D721Med (cell line): Measurements from ENCODE around the gene MED12L.
"Not testable (repeated sequence)": the region's sequence is repeated elsewhere in the genome, so short reads cannot be mapped to it uniquely, and the experiment has no call there.

Experiments
- DNase-seq: peaks from one replicate; pipeline ENCODE4 v3.0.0; 2011; ENCODE audit warnings: low spot score; ENCODE audit not compliant: insufficient read length
- FAIRE-seq: peaks from 2 replicates; lab custom pipeline; 2011; peaks lifted over from hg19 to GRCh38; lab: Jason Lieb, UNC
- CTCF ChIP-seq: IDR thresholded peaks from 2 replicates; pipeline ENCODE4 v1.5.1; 2012; ENCODE audit warnings: mild to moderate bottlenecking, control low read depth; ENCODE audit not compliant: insufficient read depth; ENCODE audit errors: missing control alignments

The MED12L gene

GRCh38 chr3:151168269-151169094 is 83.0 kb downstream of the MED12L start:
- TF ChIP-seq CTCF, result peak; percentile 85
- DNase-seq, result no peak
- no peak for FAIRE-seq

DNA sequence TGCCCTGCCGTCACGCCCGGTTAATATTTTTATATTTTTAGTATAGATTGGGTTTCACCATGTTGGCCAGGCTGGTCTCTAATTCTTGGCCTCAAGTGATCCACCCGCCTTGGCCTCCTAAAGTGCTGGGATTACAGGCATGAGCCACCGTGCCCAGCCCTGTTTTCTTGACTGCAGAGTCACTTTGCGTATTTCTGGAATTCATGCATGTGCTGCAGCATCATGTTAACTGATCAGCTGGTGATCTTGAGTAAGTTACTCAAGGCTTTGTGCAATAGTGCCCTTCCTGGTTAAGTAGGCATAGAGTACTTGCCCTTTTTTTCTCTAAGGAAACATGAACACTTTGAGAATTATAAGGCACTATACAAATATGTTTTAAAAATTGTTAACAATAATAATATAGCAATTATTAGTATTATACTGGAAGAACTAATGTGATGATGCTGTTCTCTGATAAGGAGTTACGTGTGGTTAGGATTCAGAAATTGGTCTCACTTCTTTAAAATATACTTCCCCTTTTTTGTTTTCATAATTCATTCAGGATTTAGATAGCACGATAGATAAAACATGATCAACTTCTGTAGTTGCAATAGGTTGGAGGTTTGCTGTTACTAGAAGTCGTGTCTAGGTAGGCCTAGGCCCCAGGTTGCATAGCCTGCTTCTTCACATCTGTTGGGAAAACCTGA is 83.9 kb downstream of the MED12L start:
- FAIRE-seq (no peak), DNase-seq (no peak)
- TF ChIP-seq CTCF, result no peak

- DNase-seq, FAIRE-seq: not testable (repeated sequence)
Measured at GRCh38 chr3:151169948-151170679, 84.7 kb downstream of the MED12L start.

GRCh38 chr3:151171145-151171757 is 85.8 kb downstream of the MED12L start:
- no peak for TF ChIP-seq CTCF
- no peak for DNase-seq
- no peak for FAIRE-seq

DNA sequence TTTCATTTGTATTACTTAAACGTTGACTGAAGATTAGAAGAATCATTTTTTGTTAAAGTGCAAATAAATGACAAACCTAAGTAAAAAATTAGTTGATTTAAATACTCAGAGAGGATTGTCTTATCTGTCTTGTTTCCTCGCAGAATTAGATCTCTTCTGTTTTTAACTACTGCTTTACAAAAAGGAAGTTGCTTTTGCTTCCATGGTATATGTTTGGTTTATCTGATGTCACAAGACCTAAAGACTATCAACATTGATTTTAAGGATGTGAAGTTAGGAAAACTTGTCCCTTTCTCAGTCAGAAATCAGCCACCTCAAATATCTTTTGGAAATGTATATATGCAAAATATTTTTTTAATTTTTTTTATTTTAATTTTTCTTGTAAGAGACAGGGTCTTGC is 88.9 kb downstream of the MED12L start:
- DNase-seq, result no peak
- FAIRE-seq, result no peak
- TF ChIP-seq CTCF, result no peak

DNA sequence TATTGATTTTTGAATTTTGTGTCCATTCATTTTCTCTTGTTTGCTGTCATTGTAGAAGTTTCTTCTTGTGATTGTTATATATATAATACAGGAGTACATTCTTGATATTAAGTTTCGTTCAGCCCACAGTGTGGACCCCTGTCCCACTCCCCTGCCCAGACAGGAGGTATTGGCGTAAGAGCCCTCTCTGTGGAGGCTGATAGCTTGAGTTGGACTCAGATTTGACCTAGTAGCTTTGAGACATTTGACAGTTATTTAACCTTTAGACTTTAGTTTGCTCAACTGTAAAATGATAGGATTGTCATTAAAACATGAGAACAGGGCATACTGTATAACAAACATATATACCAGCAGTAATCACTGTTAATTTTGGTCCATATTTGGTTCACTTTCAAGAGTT is 90.5 kb downstream of the MED12L start:
- DNase-seq (no peak), FAIRE-seq (no peak)
- no peak for TF ChIP-seq CTCF

DNA sequence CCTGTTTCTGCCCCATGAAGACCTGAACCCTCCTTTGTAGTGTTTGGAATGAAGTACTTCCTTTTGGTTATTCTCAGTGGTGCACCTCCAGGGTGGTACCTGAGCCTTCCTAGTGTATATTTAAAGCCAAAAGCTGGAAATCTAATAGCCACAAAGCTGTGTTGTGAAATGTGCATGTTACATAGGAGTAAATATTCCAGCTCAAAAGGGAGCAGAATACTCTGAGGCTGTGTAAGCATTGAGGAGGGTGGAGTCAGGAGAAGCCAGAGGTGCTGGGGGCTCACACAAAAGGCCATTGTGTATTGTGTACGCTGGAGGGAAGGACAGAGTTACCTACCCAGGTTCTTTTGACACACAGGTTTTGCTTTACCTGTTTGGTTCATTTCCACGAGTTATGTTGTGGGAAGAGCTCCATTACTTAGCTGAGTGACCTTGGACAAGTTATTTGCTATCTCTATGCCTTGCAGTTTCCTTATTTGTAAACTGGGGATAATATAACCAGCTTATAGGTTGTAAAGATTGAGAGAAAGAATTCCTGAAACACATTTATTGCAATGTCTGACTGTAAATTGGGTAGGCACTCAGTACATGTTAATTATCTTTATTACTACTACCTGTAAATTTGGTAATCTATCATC is 92.9 kb downstream of the MED12L start:
- no peak for FAIRE-seq
- DNase-seq, result no peak

More for the DNA sequence above, 92.9 kb downstream of the MED12L start:
- TF ChIP-seq CTCF, result no peak
